ENCODE measurements around the gene KNDC1. TPM values are rescaled to one million over a fixed set of nuclear protein-coding genes. Genes with fewer than 3 reads are reported as not detected.

The KNDC1 gene
- total RNA-seq, 1 experiment from 2014 or later: 1.7 TPM

- Histone ChIP-seq H3K4me3 (no peak overlapping the region), H3K9me3 (ENCODE audit: insufficient read depth, low read depth) (no peaks in the 10 kb centered on the region), H4K20me1 (ENCODE audit: insufficient read depth) (no peaks in the 10 kb centered on the region), H3K4me1 (replicated peaks; ENCODE audit: insufficient read depth) (no peaks in the 10 kb centered on the region), H3K27me3 (ENCODE audit: insufficient read depth, low read depth) (peaks cover 31% of the 10 kb centered on the region; the same call in 1 of the 2 replicates), H3K79me2 (ENCODE audit: low read depth) (no peaks in the 10 kb centered on the region), H3K27ac (no peak overlapping the region), H3K36me3 (ENCODE audit: low read depth) (no peaks in the 10 kb centered on the region), H3K9me2 (ENCODE audit: insufficient read depth) (no peaks in the 10 kb centered on the region), H3K4me2 (no peak overlapping the region), H2AFZ (no peak overlapping the region), H3F3A (ENCODE audit: insufficient read depth, low read depth) (no peaks in the 10 kb centered on the region)
- no peak for DNase-seq
- ChIA-PET POLR2A (ENCODE audit: unreplicated experiment) (no interaction called here), CTCF (no interaction called here)
- intact Hi-C loops (cut with micrococcal nuclease; ENCODE audit: unreplicated experiment): loop anchor here (10.0 kb wide), 1 partner anchor 162 kb away; the partner anchor contains the start of genes TUBGCP2 and ZNF511
- no TSS peak for BruUV-seq (replicated peaks)
- TF ChIP-seq EZH2 (IDR thresholded peaks at IDR 0.05; ENCODE audit: low read depth) (no peak), CTCF (conservative IDR thresholded peaks at IDR 0.05) (no peak)
These were observed 17.4 kb upstream of the KNDC1 start for GRCh38 chr10:133142523-133143199.

- BruUV-seq (replicated peaks): no TSS peak
- H3K4me1 ChIP-seq (replicated peaks; ENCODE audit: insufficient read depth): no peaks in the 10 kb centered on the region
- H3K36me3 ChIP-seq (ENCODE audit: low read depth): no peaks in the 10 kb centered on the region
- ChIA-PET POLR2A (ENCODE audit: unreplicated experiment) (no interaction called here), CTCF (interaction anchor here (0.6 kb wide), 1 partner anchor 122 kb away, joined by 7 read pairs; no protein-coding TSS in a partner anchor)
- H3K27me3 ChIP-seq (ENCODE audit: insufficient read depth, low read depth): peaks cover 31% of the 10 kb centered on the region; the same call in 1 of the 2 replicates
- H3F3A ChIP-seq (ENCODE audit: insufficient read depth, low read depth): no peaks in the 10 kb centered on the region
- H2AFZ ChIP-seq: no peak overlapping the region
- intact Hi-C loops (cut with micrococcal nuclease; ENCODE audit: unreplicated experiment): loop anchor here (10.0 kb wide), 1 partner anchor 162 kb away; the partner anchor contains the start of genes TUBGCP2 and ZNF511
- DNase-seq: no peak
- no peaks in the 10 kb centered on the region for H3K9me3 ChIP-seq (ENCODE audit: insufficient read depth, low read depth)
- H4K20me1 ChIP-seq (ENCODE audit: insufficient read depth): no peaks in the 10 kb centered on the region
- no peaks in the 10 kb centered on the region for H3K79me2 ChIP-seq (ENCODE audit: low read depth)
- no peaks in the 10 kb centered on the region for H3K9me2 ChIP-seq (ENCODE audit: insufficient read depth)
- H3K4me2 ChIP-seq: no peak overlapping the region
- H3K4me3 ChIP-seq: no peak overlapping the region
- TF ChIP-seq EZH2 (IDR thresholded peaks at IDR 0.05; ENCODE audit: low read depth) (no peak), CTCF (conservative IDR thresholded peaks at IDR 0.05) (no peak)
- H3K27ac ChIP-seq: no peak overlapping the region
These were observed 16.9 kb upstream of the KNDC1 start for GRCh38 chr10:133143200-133143533.

- BruUV-seq (replicated peaks): no TSS peak
- no peak for DNase-seq
- Histone ChIP-seq H3K9me3 (ENCODE audit: insufficient read depth, low read depth) (no peaks in the 10 kb centered on the region), H3F3A (ENCODE audit: insufficient read depth, low read depth) (no peaks in the 10 kb centered on the region), H4K20me1 (ENCODE audit: insufficient read depth) (no peaks in the 10 kb centered on the region), H3K27ac (no peak overlapping the region), H3K4me1 (replicated peaks; ENCODE audit: insufficient read depth) (no peaks in the 10 kb centered on the region), H3K4me3 (no peak overlapping the region), H3K79me2 (ENCODE audit: low read depth) (no peaks in the 10 kb centered on the region), H3K9me2 (ENCODE audit: insufficient read depth) (no peaks in the 10 kb centered on the region), H3K27me3 (ENCODE audit: insufficient read depth, low read depth) (peaks cover 31% of the 10 kb centered on the region; the same call in 1 of the 2 replicates), H3K36me3 (ENCODE audit: low read depth) (no peaks in the 10 kb centered on the region), H2AFZ (no peak overlapping the region), H3K4me2 (no peak overlapping the region)
- intact Hi-C loops (cut with micrococcal nuclease; ENCODE audit: unreplicated experiment): loop anchor here (10.0 kb wide), 1 partner anchor 161 kb away; the partner anchor contains the start of genes TUBGCP2 and ZNF511
- CTCF ChIA-PET: interaction anchor here (0.6 kb wide), 1 partner anchor 122 kb away, joined by 7 read pairs; no protein-coding TSS in a partner anchor
- POLR2A ChIA-PET (ENCODE audit: unreplicated experiment): no interaction called here
- TF ChIP-seq EZH2 (IDR thresholded peaks at IDR 0.05; ENCODE audit: low read depth) (no peak), CTCF (conservative IDR thresholded peaks at IDR 0.05) (no peak)
These were observed 16.5 kb upstream of the KNDC1 start for GRCh38 chr10:133143546-133143945.
